ENCODE results near the gene SSH2. TPM values are rescaled to one million over a fixed set of nuclear protein-coding genes. Genes with fewer than 3 reads are reported as not detected.

Gene SSH2
- polyA plus RNA-seq, 1 of the 3 experiments (the other 2 are of a cell fraction): 8.8 TPM

DNA sequence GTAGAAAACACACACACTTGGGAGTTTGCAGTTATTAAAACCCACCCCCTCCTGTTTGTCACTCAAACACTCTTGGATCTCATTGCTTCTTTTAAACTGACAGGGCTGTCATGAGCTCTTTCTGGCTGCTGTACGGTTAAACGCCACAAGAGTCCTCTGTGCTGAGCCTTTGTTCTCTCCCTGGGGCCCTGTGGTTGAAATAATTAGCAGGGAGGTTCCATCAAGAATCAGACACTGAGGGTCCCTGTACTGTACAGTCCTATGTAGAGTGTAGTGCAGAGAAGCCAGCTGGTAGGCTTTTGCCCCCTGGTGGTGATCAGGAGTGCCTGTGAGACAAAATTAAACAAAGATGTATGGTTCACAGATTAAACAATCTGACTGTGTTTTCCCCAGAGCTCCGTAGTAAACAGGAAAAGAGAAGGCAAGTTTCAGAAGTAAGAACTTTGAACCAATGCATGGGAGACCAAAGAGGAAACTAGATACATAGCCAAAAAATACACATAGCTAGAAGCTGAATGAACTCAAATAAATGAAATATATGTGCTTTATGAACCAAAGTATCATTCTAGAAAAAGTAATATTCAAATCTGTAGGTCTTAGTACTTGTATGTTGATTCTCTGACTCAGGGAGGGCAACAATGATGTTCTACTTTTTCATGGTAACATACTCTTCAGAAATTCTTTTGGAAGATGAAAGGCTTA lies 1.4 kb upstream of the SSH2 start:
- ChIA-PET CTCF (interaction anchor here (0.6 to 3.9 kb wide), 93 partner anchors 9 to 561 kb away, joined by 3 to 118 read pairs (median 5); partner anchors contain the start of genes CORO6 and EFCAB5), POLR2A (interaction anchor here (1.0 to 1.5 kb wide), 5 partner anchors 11 to 338 kb away, joined by 3 to 6 read pairs (median 4); partner anchors contain the start of gene ANKRD13B)
- 0% methylated on average over 3 of the region's 3 CpGs for WGBS (ENCODE audit: low lambda C conversion rate)
- peak; percentile 75 for DNase-seq
- Histone ChIP-seq H2AFZ (ENCODE audit: low read depth) (peak overlapping the region; percentile 27; the same call in 1 of the 2 replicates), H3K27me3 (ENCODE audit: insufficient read depth) (no peaks in the 10 kb centered on the region), H3K4me2 (peak overlapping the region; percentile 91), H3K79me2 (ENCODE audit: insufficient read depth) (peaks cover 45% of the 10 kb centered on the region), H3K36me3 (replicated peaks in 1 of 2; ENCODE audit: control insufficient read depth in 1 of 2, insufficient read depth in 2 of 2, low read length in 1 of 2) (no peaks in the 10 kb centered on the region), H3K9me3 (no peaks in the 10 kb centered on the region), H3K9me2 (no peaks in the 10 kb centered on the region), H3K4me1 (ENCODE audit: control insufficient read depth in 1 of 2, insufficient read depth in 2 of 2, low read depth in 1 of 2, low read length in 1 of 2) (peaks cover 21 to 24% of the 10 kb centered on the region in 2 experiments; a peak in 3 of 4 replicates), H3K4me3 (ENCODE audit: low read depth in 2 of 2, low read length in 1 of 2) (peak overlapping the region; percentile 84 to 99), H3K9ac (peak overlapping the region; percentile 74; the same call in 1 of the 2 replicates), H3F3A (replicated peaks; ENCODE audit: insufficient read depth) (peaks cover 13% of the 10 kb centered on the region), H3K27ac (ENCODE audit: low read depth in 2 of 2, low read length in 1 of 2) (peak overlapping the region; percentile 80 to 83), H4K20me1 (ENCODE audit: insufficient read depth) (no peaks in the 10 kb centered on the region)
- TF ChIP-seq RFX5 (IDR thresholded peaks at IDR 0.05; ENCODE audit: low read length): peak; percentile 57; the same call in 1 of the 2 replicates
- peak; percentile 29; the same call in 1 of the 2 replicates for TF ChIP-seq NRF1 (IDR thresholded peaks at IDR 0.05; ENCODE audit: low read depth, low read length)
- TF ChIP-seq FOXM1 (IDR thresholded peaks at IDR 0.05; ENCODE audit: low read depth): no peak
- TF ChIP-seq TEAD4 (IDR thresholded peaks at IDR 0.05; ENCODE audit: borderline replicate concordance, insufficient read depth): no peak
- TF ChIP-seq, protein P1, sequence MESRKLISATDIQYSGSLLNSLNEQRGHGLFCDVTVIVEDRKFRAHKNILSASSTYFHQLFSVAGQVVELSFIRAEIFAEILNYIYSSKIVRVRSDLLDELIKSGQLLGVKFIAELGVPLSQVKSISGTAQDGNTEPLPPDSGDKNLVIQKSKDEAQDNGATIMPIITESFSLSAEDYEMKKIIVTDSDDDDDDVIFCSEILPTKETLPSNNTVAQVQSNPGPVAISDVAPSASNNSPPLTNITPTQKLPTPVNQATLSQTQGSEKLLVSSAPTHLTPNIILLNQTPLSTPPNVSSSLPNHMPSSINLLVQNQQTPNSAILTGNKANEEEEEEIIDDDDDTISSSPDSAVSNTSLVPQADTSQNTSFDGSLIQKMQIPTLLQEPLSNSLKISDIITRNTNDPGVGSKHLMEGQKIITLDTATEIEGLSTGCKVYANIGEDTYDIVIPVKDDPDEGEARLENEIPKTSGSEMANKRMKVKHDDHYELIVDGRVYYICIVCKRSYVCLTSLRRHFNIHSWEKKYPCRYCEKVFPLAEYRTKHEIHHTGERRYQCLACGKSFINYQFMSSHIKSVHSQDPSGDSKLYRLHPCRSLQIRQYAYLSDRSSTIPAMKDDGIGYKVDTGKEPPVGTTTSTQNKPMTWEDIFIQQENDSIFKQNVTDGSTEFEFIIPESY (IDR thresholded peaks at IDR 0.05; ENCODE audit: borderline replicate concordance, low read depth): no peak
- peak; percentile 69; the same call in 1 of the 2 replicates for TF ChIP-seq MXI1 (IDR thresholded peaks at IDR 0.05; ENCODE audit: low read depth, low read length)
- peak; percentile 98 for TF ChIP-seq SMC3 (IDR thresholded peaks at IDR 0.05; ENCODE audit: low read depth, low read length)
- TF ChIP-seq, protein P2, sequence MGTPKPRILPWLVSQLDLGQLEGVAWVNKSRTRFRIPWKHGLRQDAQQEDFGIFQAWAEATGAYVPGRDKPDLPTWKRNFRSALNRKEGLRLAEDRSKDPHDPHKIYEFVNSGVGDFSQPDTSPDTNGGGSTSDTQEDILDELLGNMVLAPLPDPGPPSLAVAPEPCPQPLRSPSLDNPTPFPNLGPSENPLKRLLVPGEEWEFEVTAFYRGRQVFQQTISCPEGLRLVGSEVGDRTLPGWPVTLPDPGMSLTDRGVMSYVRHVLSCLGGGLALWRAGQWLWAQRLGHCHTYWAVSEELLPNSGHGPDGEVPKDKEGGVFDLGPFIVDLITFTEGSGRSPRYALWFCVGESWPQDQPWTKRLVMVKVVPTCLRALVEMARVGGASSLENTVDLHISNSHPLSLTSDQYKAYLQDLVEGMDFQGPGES (IDR thresholded peaks at IDR 0.05; ENCODE audit: low read depth, low read length): no peak
- peak; percentile 67 for TF ChIP-seq TCF12 (IDR thresholded peaks at IDR 0.05)
- no peak for TF ChIP-seq NFIC (IDR thresholded peaks at IDR 0.05; ENCODE audit: borderline replicate concordance)
- TF ChIP-seq RAD21 (IDR thresholded peaks at IDR 0.05; ENCODE audit: low read length): peak; percentile 93
- no peak for TF ChIP-seq RXRA (IDR thresholded peaks at IDR 0.05; ENCODE audit: borderline replicate concordance, low read depth)
- no peak for TF ChIP-seq FOSL2 (IDR thresholded peaks at IDR 0.05; ENCODE audit: borderline replicate concordance, low read depth)
- TF ChIP-seq, protein P3, sequence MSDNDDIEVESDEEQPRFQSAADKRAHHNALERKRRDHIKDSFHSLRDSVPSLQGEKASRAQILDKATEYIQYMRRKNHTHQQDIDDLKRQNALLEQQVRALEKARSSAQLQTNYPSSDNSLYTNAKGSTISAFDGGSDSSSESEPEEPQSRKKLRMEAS (IDR thresholded peaks at IDR 0.05; ENCODE audit: low read depth): no peak
- no peak for TF ChIP-seq EP300 (IDR thresholded peaks at IDR 0.05; ENCODE audit: borderline replicate concordance in 1 of 2, low read depth in 1 of 2, low read length in 1 of 2)
- TF ChIP-seq, protein P4, sequence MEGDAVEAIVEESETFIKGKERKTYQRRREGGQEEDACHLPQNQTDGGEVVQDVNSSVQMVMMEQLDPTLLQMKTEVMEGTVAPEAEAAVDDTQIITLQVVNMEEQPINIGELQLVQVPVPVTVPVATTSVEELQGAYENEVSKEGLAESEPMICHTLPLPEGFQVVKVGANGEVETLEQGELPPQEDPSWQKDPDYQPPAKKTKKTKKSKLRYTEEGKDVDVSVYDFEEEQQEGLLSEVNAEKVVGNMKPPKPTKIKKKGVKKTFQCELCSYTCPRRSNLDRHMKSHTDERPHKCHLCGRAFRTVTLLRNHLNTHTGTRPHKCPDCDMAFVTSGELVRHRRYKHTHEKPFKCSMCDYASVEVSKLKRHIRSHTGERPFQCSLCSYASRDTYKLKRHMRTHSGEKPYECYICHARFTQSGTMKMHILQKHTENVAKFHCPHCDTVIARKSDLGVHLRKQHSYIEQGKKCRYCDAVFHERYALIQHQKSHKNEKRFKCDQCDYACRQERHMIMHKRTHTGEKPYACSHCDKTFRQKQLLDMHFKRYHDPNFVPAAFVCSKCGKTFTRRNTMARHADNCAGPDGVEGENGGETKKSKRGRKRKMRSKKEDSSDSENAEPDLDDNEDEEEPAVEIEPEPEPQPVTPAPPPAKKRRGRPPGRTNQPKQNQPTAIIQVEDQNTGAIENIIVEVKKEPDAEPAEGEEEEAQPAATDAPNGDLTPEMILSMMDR (IDR thresholded peaks at IDR 0.05): peak; percentile 96
- no peak for TF ChIP-seq EZH2phosphoT487 (IDR thresholded peaks at IDR 0.05; ENCODE audit: borderline replicate concordance, low read depth)
- TF ChIP-seq, protein P5, sequence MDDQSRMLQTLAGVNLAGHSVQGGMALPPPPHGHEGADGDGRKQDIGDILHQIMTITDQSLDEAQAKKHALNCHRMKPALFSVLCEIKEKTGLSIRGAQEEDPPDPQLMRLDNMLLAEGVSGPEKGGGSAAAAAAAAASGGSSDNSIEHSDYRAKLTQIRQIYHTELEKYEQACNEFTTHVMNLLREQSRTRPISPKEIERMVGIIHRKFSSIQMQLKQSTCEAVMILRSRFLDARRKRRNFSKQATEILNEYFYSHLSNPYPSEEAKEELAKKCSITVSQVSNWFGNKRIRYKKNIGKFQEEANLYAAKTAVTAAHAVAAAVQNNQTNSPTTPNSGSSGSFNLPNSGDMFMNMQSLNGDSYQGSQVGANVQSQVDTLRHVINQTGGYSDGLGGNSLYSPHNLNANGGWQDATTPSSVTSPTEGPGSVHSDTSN (IDR thresholded peaks at IDR 0.05): no peak
- TF ChIP-seq, protein P6, sequence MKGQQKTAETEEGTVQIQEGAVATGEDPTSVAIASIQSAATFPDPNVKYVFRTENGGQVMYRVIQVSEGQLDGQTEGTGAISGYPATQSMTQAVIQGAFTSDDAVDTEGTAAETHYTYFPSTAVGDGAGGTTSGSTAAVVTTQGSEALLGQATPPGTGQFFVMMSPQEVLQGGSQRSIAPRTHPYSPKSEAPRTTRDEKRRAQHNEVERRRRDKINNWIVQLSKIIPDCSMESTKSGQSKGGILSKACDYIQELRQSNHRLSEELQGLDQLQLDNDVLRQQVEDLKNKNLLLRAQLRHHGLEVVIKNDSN (IDR thresholded peaks at IDR 0.05; ENCODE audit: borderline replicate concordance, low read depth): no peak
- TF ChIP-seq CHD2 (IDR thresholded peaks at IDR 0.05; ENCODE audit: low read length, partially characterized antibody): peak; percentile 49
- no peak for TF ChIP-seq YY1 (IDR thresholded peaks at IDR 0.05; ENCODE audit: low read depth)

All from SK-N-SH (cell line).